NCI-H82 (cell line): ENCODE measurements around the gene IL1A.

Experiments
- DNase-seq: peaks from one replicate; lab custom pipeline; 2025; lab: John Stamatoyannopoulos, UW

The IL1A gene

DNA sequence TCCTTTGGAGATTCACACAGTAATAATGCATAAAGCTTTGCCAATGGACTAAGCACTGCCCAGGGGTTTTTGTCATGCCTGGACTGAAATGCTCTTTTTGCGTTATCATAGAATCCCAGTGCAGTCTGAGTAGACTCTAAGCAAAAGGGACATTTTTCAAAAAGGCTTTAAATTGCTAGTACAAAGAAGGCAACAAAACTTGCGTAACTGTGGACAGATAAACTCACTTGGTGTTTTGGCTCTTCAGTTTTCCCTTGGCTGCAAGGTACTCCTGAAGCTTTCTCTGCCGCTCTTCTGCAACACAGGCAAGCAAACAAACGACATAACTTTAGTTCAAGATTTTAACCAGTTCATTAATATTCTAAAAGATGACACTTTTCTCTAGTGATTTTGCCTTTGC, 22.0 kb downstream of the IL1A start:
- DNase-seq: no peak

DNA sequence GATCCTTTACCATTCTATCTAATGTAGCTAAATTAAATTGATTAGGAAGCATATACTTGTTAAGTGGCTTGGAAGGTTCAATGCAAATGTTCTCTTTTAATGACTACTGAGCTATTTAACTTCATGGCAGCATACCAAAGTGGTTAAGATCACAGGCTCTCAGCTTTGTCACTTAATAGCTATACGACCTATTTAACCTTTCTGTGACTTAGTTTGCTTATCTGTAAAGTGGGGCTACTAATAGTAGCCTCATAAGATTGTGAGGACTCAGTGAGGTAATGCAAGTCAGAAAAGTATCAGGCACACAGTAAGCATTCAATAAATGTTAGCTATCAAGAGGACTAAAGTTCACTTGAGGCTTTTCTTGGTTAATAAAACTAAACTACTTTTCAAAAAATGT, 24.1 kb downstream of the IL1A start:
- no peak for DNase-seq

DNA sequence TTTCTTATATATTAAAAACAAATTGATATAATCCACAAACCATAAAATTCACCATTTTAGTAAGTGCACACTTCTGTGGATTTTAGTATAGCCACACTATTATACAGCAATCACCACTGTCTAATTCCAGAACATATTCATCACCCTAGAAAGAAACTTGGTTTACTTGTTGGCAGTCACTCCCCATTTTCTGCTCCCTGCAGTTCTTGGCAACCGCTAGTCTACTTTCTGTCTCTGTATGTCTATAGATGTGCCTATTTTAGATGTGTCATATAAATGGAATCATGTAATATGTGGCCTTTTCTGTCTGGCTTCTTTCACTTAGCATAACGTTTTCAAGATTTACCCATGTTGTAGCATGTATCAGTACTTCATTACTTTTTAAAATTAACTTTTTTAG, 25.6 kb downstream of the IL1A start:
- DNase-seq: no peak

DNA sequence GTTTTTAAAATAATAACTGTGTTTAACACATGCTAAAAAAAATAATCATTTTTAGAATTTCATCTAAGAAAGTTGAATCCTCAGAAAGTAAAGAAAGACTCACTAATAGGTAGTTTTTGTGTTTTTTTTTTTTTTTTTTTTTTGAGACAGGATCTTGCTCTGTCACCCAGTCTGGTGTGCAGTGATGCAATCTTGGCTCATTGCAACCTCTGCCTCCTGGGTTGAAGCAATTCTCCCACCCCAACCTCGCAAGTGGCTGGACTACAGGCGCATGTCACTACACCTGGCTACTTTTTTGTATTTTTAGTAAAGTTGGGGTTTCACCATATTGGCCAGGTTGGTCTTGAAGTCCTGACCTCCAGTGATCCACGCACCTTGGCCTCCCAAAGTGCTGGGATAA, 27.0 kb downstream of the IL1A start:
- no peak for DNase-seq

DNA sequence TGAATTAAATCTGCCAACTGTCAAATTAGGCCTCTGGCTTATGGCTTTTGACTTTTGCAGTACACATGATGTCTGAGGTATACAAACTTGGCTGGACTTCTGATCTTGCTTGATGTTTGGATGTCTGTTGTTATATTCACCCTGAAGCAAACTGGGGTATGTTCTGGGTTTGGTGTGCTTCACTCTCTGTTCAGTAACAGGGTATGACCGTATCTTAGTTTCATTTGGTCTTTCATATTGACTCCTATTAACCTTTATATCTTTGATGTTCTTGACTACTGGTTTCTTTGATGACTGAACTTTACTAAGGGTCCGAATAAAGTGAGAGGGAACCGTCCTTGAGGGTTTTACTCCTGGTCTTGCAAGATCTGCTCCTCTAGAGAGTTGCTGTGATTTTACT, 28.1 kb downstream of the IL1A start:
- DNase-seq: no peak

DNA sequence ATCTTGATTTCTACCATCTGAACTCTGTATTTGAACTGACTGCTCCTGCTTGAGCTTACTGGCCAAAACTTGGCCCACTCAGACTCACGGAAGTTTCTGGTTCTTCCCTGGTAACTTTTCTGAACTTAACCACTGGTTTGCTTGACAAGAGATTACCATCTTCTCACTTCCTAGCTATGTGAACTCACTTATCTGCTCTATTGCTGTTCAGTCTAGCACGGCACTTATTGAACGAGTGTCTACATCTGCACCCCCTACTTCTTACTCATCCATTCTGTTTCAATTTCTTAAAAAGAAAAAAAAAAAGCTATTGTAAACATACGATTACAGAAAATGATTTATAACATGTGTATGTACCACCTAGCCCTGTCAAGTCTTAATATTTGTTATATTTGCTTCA, 28.8 kb downstream of the IL1A start:
- no peak for DNase-seq

DNA sequence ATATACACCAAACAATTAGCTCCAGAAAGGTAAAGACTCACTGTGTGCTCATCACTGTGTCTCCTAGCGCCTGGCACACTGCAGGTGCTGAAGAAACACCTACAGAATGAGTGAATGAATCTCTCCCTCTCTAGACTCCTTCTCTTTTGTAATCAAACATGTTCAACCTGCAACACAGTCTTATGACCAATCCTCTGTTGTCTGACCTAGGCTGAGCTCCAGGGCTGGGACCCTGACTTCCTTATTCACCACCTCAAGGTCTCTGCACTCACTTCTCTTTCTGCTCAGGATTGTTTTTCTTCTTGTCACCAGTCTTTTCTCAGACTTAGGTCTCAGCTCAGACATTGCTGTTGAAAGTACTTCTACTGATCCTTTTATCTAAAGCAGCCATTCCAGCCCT, 29.7 kb downstream of the IL1A start:
- DNase-seq: no peak

DNA sequence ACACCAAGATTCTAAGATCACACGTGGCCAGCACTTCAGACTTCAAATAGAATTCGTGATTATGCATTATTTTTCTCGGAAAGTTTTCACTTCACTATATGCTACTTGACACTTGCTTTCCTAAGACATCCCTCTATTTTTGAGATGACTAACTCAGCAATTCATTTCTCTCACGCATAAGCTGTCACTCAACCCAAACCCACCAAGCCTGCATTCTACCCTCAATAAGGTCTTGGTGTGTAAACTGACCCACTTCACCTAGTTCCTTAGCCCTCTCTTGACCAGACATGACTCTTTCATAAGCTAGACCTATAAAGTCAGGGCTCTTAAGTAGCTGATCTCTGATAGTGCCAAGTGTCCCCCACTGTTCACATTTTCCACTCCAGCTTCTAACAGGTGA, 31.6 kb downstream of the IL1A start:
- DNase-seq: no peak

DNA sequence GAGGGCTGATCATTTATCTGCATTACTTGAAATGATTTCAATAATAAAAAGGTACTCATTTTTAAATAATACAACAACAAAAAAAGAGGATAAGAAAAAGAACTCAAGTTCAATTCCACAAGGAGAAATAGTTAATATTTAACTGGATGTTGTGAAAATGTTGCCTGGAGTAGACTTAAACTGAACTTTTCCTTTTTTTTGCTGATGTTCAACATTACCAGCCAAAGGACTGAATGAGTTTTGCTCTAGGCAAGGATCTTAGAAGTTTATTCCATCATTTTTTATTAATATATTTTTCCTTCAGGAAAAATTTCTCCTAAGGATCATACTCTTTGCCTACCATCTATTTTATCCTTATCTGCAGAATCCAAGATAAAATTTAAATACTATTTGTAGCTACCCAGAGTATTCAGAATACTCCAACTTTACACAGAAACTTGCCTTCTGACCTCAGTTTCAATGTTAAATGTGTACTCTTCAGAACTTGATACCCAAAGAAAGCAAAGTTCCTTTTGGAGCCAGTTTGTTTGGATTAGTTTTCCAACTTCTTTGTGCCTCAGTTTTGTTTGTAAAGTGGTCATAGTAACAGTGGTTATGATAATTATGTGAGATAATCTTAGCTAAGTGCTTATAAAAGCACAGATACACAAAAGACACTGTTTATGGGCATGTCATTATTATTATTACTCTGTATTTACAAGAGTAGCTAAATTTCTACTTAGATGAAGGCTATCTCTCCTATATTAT, 32.7 kb downstream of the IL1A start:
- DNase-seq: no peak

DNA sequence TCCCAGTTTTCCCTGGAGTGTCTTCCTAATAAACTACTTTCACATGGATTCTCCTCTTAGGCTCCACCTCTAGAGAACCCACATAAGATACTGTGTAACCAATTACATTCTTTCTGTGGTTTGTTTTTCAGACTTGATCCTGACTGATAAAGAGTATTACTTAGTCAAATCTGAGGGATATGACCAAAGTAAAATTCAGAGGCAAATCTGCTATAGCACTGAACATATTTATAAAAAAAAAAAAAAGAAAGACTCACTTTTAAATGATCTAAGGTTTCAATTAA, 33.8 kb downstream of the IL1A start:
- no peak for DNase-seq

DNA sequence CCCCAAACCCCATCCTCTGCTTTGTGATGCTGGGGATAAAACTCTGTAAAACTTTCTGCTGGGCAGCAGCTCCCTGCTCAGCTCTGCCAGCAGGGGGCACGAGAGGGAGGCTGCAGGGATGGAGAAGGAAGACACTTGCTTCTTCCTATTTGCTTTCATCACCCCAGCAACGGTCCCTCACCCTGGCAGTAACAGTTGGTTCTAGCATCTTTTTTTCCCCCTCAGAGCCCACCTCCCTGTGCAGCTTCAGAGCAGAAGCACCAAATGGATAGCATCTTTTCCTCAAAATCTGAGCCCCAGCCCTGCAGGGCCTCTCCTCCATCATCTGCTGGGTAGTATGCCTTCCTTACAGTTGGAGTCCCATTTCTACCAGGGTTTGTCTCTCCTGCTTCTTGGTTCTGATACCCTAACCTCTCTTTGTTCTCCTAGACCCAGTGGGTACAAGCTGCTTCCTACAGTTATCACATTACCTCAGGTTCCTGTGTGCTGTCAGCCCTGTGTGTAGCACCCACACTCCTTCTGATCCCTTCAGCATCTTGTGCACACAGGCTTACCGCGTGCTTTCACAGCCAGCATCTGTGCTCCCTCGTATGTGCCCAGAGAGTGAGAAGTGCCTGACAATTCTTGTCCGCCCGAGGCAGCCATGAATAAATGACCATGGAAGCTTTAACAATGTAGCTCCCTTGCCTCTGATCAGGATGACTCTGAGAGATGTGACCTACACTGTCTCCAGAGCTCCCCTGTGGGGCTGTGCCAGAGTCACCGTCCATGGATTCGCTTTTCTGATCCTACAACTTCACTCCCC, 34.3 kb downstream of the IL1A start:
- peak; percentile 79 for DNase-seq

DNA sequence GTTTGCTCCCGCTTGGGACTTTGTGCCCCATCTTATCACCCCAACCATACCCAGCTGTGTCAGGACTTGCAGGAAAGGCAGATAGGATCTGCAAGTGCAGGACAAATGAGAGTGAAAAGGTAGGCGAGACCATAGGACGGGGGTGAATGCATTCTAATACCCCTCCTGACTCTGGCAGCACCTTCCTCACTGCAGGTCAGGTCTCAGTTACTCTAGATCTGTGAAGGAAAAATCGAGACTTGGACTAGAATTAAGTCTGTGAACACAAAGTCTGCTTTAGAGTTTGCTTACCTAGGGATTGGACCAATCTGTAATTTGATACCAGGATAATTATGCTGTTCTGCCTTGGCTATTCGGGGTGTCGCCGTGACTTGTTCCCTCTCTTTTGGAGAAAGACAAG, 43.8 kb downstream of the IL1A start:
- DNase-seq: no peak

DNA sequence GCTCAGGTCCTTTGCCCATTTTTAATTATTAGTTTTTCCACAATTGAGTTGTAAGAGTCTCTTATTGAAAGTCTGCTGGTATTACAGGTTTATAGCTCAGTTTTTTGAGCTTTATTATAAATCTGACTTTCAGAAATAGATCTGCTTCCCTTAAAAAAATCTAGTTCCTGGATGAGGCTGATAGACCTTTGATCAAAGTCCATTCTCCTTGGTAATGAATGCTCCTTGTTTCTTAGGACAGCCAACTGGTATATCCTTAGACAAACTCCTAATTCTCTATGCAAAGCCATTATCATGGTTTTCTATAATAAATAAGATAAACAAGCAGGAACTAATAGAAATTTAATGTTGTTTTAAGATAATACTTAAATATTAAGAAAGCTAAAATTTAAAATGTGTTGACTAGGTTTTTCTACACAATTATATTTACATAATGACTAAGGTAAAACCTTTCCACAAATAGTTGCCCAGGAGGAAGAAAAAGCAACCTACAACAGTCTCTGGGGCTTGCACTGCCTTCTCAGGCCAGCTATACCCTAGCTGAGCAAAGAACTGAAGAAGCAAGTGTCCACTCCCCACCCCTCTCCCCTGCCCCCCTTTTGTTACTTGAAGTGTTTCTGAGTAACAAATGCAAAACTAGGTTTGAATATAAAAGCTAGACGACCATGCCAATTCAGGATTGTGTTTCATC, 46.6 kb downstream of the IL1A start:
- no peak for DNase-seq

DNA sequence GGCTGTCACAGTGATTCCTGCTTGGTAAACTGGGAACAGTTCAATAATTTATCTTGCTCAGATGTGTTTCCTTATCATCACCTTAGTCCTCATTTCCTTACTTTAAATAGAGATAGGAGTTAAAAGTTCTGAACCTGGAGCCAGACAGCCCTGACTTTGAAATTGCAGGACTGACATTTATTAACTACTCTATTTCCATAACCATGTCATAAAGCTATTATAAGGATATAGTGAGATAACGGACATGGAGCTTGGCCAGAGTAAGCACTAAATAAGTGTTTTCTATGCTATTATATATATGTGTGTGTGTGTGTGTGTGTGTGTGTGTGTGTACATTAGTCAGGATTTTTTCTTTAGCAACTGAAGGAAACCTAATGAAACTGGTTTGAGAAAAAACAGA, 50.4 kb downstream of the IL1A start:
- DNase-seq: no peak

DNA sequence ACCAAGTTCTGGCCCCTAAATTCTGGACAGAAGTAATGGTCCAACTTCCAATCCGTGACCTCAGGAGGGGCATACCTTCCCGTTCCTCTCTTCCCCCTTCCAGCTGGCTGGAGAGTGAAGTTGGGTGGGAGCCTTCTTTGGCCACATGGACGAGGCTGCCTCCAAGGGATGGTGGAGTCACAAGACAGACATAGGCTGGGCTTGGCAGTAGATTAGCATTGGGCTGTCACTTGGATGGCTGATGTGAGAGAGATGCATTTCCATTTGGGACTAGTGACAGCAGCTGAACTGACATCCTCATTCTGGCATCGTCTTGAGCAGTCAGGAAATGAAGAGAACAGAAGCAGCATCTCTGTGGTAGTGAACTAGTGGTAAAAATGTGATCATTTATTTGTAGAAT, 50.8 kb downstream of the IL1A start:
- DNase-seq: no peak

DNA sequence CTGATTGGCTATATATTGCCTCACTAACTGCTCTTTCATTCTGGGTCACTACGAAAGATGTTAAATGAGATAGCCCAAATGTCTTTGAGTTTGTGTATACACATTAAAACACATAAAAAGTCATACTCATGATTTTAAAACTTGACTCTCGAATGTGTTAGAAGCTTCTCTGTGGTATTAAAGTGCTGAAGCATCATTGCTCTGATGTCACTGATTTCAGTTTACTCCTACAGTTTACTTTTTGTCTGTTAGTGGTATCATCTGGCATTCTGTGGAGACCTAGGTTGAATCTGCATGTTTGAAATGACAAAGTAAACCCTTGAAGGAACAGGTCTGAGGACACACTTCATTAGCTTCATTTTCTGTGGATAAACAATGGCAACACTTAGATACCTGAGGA, 52.8 kb downstream of the IL1A start:
- DNase-seq: no peak

DNA sequence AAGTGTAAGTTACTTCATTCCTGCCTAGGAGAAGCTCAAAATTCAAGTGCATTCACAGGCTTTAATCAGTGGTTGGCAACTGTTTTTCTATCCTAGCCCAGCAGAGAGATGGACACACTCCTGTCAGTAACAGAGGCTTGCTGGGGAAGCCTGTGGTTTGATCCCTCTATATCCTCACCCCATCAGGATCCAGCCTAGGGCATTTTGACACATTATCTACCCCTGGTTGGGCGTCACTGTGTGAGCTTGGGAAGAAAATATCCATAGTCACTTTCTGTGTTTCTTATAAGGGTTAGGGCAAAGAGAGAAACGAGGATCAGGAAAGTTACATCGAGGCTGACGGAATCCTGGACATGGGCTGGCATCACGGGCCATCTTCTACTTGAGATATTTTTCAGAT, 53.5 kb downstream of the IL1A start:
- no peak for DNase-seq

DNA sequence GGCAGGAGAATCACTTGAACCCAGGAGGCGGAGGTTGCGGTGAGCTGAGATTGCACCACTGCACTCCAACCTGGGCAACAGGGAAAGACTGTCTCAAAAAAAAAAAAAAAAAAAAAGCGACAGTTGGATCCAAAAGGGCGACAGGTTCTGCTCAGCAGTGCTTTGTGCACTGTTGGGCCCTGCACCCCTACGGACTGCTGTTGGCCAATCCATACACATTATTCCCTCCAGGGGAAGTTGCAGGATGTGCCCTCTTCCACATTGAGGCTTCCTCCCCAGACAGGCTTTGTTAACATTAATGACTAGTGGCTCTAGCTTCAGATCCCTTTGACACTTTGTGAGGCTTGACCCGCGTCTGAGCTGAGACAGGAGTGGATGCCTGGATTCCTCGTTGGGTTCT, 54.1 kb downstream of the IL1A start:
- DNase-seq: no peak

DNA sequence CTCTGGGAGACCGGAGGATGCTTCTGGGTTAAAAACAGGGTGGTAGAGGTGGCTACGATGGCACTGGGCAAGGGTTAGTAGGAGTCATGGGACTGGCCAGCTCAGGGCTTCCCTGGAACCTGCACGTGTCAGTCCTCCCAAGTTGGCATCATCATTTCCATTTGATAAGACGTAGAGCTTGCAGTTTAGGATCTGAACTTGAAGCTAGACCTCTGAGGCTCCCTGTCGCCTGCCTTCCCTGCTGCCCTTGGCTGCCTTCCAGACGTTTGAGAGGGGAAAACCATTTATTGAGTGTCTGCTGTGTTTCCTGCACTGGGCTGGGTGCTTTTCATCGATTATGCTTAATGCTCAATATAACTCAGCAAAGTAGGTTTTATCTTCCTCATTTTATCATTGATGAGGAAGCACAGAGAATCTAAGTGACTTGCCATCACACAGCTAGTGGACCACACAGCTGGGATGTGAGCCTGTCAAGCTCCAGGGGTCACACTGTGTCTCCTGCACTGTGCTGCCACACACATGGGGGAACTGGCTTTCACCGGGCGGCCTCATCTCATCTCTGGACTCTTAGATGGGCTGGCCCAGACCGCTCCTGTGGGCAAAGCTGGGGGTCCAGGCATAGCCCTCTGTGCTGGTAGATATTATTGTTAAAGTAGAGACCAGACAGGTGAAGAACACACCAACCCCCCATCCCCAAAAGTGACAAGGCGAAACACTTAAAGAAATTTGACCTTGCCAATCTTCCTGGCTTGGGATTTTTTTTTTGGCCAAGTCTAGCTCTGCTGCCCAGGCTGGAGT, 55.7 kb downstream of the IL1A start:
- no peak for DNase-seq

DNA sequence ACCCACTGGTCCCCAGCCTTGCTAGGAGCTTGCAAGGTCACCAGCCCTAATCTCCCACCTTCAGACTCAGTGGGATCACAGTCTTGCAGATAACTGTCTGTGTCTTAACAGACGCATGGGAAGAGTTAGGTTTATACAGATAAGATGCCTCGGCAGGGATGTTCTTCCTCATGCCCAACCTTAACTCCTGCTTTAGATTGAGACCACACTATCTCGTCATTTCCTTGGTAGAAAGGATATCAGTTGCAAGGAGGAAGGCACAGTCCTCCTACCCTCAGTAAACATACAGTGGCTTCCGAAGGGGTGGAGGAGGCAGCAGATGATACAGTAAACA, 56.3 kb downstream of the IL1A start:
- no peak for DNase-seq

DNA sequence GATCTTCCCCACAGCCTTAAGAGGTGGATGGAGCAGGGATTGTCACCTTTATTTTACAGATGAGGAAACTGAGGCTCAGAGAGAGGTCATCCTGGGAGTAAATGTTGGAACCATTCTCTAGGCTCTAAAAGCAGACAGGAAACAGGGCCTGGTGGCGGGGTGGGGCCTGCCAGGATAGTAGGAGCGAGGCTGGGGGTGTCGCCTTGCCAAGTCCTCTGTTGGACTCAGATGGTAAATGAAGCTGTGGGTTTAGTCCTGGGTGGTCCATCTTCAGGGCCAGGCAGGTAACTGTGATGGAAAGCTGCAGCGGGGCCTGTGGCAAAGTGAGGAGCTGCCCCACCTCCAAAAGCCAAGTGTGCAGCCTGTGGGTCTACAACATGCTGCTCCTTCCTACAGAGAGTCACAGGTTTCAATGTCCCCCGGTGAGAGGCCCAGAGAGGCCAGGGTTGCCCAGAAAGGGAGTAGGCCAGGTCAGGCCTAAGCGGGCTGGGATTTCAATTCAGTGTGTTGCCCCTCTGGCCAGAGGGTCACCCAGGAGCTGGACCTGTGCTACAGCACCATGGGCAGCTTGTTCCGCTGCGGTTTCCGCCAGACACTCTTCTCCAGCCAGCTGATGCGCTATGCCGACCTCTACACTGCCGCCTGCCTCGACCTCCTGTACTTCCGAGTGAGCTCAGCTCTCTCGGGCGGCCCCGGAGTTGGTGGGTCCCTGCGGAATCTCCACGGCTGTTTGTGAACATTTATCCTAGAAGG, 56.8 kb downstream of the IL1A start:
- DNase-seq: no peak
